Measurements from ENCODE around the gene STAM. TPM values are rescaled to one million over a fixed set of nuclear protein-coding genes. Genes with fewer than 3 reads are reported as not detected.

Gene STAM
- polyA plus RNA-seq, 3 donors, result 28.5 to 30.5 (median 30.1) TPM

DNA sequence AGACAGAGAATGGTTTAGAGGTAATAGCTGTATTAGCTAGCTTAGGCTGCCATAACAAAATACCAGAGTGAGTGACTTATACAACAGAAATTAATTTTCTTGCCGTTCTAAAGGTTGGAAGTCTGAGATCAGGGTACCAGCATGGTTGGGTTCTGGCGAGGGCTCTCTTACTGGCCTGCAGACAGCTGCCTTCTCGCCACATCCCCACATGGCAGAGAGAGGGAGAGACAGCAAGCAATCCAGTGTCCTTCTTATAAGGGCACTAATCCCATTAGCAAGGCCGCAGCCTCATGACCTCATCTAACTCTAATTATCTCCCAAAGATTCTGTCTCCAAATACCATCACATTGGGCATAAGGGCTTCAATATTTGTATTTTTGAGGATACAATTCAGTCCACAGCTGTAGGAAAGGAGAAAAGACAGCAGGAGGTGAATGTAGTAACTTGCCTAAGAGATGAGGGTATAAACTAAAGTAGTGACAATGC is 3.6 kb upstream of the STAM start:
- no peak for DNase-seq (ENCODE audit: extremely low read depth in 1 of 11, low read depth in 9 of 11, low spot score in 4 of 11)

DNA sequence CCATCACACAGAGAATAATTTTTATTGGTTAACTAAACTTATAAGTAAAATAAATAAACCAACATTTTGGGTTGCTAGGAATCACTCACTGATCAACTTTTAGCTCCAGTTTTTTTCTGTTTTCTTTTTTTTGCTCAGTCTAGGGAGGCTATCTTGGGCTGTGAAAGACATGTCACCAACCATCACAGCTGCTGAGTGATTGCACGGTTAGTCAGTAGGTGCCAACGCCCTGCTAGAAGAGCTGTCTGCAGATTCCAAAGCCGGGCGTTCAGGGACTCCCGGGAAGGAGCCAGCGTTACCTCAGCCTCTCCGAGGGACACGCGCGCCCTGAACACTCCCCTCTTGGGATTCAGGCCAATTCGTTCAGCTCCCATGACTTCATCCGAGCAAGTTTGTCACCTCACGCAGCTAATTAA is 604 bp upstream of the STAM start:
- no peak for DNase-seq (ENCODE audit: extremely low read depth in 1 of 11, low read depth in 9 of 11, low spot score in 4 of 11)

DNA sequence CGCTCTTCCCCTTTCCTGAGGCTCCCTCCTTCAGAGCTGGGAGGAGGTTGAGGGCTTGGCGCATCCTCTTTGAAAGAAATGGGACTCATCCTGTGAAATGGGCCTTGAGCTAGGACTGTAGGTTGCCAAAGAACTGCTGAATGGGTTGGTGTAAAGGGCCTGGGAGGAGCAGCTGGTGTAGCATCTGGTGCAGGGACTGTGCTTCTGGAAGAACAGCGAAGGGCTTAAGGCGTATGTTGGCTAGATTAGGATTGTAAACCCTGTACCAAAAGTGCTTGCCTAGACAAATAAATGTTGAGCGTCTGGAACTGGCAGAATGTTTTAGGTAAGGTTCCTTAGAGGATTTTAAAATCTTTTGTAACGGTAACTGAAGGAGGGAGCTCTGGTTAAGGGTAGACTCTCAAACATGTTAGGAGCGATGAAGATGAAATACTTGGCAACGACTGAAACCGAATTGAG is 563 bp downstream of the STAM start:
- peak in 3 of 11 donors; percentile 13 to 26 (median 18) for DNase-seq (ENCODE audit: extremely low read depth in 1 of 11, low read depth in 9 of 11, low spot score in 4 of 11)

DNA sequence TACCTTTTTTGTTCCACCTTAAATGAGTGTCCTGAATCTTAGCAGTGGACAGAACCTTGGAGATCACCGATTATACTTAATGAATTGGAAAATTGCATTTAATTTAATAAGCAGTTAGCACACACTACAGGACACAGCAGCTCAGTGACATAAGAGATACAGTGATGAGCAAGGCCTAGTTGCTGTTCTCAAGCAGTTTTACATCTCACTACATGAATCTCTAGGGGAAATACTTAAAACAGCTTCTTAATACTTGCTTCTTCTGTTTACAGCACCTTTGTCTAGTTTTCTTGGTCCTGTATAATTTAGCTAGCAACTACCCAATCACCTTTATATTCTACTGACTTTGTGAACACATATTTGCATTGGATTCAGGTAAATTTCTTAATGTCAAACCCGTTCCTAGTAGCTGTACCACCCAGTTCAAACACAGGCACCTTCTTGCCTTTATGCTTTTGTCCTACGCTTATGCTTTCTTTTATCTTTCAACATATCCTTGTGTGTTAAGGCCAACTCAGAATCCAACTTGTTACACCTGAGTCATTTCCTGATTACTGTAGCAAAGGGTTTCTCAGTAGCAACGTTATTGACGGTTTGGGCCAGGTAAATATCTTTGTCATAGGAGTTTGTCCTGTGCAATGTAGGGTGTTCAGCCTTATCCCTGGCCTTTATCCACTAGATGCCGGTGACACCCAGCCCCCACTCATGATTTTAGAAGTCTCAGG is 1.8 kb downstream of the STAM start:
- no peak for DNase-seq (ENCODE audit: extremely low read depth in 1 of 11, low read depth in 9 of 11, low spot score in 4 of 11)

DNA sequence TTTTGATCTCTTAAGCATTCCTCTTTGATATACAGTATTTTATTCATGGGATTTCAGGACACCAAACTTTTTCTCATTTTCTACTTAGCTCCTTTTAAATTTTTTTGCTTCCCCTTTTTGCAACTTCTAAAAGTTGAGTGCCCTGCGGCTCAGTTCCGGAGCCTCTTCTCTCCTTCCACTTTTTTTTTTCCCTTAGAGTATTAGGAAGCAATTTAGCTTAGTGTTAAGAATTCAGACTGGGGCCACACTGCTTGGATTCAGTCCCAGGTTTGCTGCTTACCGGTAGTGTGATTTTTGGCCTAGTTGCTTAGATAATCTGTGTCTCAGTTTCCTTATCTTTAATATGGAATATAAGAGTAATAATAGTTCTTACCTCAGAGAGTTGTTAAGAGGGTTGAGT is 3.4 kb downstream of the STAM start:
- DNase-seq (ENCODE audit: extremely low read depth in 1 of 11, low read depth in 9 of 11, low spot score in 4 of 11), result no peak

DNA sequence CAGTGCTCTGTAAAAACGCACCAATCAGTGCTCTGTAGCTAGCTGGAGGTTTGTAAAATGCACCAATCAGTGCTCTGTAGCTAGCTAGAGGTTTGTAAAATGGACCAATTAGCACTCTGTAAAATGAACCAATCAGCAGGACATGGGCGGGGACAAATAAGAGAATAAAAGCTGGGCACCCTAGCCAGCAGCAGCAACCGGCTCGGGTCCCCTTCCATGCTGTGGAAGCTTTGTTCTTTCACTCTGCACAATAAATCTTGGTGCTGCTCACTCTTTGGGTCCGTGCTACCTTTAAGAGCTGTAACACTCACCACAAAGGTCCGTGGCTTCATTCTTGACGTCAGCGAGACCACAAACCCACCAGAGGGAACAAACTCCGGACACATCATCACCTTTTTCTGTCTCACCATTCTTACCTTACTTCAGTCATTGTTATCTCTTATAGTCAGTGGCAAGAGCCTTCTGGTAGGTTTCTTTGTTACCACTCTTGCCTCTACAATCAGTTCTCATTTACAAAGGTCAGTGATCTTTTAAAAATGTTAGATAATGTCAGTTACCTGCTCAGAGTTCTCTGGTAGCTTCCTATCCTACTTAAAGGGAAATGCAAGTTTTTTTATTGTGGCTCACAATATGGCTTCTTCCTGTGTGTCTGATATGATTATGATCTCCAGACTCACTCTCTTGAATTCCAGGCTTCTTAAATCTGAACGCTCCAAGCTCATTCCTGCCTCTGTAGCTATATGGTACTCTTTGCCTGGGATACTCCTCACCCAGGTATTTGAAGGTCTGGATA is 4.5 kb downstream of the STAM start:
- DNase-seq (ENCODE audit: extremely low read depth in 1 of 11, low read depth in 9 of 11, low spot score in 4 of 11), result no peak

DNA sequence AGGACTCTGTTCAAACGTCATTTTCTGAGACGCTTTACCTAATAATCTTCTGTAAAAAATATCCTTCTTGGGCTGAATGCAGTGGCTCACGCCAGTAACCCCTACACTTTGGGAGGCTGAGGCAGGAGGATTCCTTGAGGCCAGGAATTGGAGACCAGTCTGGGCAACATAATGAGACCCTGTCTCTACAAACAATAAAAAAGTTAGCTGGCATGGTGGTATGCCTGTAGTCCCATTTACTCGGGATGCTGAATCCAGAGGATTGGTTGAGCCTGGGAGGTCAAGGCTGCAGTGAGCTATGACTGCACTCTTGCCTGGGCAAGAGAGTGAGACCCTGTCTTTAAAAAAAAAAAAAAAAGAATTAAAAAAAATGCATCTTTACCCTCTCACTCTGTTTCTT is 5.1 kb downstream of the STAM start:
- DNase-seq (ENCODE audit: extremely low read depth in 1 of 11, low read depth in 9 of 11, low spot score in 4 of 11), result no peak

DNA sequence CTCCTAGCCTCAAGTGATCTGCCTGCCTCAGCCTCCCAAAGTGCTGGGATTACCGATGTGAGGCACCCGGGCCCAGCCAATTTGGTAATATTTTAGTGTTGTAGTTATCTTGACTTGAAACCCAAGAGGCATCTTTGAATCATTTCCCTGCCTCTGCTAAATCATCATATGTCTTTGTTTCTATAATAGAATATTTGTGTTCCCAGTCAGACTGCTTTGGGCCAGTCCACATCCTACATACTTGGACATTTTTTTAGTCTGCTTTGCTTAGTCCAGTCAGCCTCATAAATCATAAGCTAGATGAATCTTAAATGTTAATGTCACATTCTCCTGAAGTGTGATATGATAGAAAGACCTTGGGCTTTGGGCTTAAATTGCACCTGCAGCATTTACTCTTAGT is 5.9 kb downstream of the STAM start:
- DNase-seq (ENCODE audit: extremely low read depth in 1 of 11, low read depth in 9 of 11, low spot score in 4 of 11), result no peak

DNA sequence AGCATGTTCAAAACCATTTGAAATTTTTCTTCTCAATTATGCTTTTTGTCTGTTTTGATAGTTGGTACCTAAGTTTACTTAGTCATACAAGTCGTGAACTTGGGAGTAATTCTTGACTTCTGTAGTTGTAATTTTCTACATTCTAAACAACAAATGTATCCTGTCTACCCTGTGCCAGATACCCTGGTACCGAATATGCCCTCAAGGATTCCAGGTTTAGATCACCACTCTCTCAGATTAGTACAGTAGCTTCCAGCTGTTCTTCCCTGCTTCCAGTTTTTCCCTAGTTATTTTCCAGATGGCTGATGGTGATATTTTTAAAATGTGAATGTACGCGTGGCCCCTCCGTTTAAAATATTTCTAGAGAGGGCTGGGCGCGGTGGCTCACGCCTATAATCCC is 6.5 kb downstream of the STAM start:
- no peak for DNase-seq (ENCODE audit: extremely low read depth in 1 of 11, low read depth in 9 of 11, low spot score in 4 of 11)

DNA sequence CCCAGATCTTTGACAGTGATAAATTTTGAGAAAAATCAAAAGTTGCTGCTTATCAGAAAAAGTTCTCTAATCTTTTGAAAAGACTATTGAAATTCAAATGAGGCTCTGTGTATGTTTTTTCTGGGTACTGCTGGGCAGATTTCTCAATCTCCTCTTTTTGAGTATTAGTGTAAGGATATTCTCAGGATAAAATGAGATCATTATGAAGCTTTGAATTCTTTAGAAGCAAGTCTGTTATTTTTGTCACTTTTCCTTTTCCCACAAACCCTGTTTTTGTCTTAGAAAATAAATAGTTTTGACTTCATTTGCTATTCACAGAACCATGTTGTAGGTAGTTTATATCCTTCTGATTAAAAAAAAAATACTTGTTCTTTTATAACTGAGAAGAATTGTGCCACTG is 7.9 kb downstream of the STAM start:
- DNase-seq (ENCODE audit: extremely low read depth in 1 of 11, low read depth in 9 of 11, low spot score in 4 of 11), result no peak

DNA sequence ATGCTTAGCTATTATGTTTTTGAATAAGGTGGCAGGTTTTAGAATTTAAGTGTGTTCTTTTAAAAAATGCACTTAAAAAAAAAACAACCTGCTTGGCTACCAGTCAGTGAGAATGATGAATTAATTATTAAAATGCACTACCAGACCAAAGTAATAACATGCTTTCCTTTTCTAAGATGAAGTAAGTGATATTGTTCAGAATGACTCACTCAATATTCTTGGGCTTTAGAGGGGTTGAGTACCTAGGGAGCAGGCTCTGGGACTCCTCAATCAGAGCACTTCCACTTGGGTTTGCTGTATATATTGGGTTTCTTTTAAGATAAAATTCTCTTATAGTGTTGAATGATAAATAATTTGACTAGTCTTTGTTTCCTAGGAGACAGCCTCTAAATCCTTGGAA is 8.6 kb downstream of the STAM start:
- DNase-seq (ENCODE audit: extremely low read depth in 1 of 11, low read depth in 9 of 11, low spot score in 4 of 11), result no peak

DNA sequence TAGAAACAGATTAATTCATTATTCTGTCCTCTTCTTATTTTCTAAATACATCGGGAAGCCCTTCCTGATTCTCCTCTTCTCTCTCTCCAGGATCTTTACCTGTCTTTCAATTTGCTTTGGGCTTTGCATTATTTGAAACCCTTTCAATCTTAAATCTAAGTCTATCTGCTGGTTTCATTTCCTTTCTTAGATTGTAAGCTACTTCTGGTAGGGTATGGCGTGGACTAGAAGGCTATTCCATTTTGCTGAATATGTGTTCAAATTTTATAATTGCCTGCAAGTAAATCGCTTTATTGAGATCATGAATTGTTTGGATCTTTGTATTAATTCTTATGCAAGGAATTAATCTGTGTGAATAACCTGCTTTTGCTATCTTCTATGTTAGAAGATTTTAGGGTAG is 11.1 kb downstream of the STAM start:
- DNase-seq (ENCODE audit: extremely low read depth in 1 of 11, low read depth in 9 of 11, low spot score in 4 of 11), result no peak

DNA sequence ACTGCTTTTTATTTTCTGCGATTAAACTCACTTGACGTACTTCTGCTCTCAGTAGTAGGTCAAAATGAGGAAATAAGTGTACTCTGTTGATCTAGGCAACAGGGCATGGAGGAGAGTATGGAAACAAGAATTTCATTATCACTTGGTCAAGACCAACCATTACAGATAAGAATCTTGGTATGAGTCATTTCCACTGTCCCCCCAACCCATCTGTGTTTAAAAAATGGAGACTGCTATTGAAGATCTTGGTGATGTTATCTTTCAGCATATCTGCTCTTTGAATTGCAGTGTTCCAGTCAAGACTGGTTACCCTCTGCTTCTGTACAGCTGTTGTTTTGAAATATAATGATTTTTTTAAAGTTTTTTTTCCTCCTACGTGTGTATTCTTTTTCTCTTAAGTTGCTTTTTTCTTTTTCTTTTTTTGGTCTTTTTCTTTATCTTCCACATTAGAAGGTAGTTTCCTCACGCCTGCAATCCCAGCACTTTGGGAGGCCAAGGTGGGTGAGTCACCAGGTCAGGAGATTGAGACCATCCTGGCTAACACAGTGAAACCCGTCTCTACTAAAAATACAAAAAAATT is 11.7 kb downstream of the STAM start:
- DNase-seq (ENCODE audit: extremely low read depth in 1 of 11, low read depth in 9 of 11, low spot score in 4 of 11), result no peak

DNA sequence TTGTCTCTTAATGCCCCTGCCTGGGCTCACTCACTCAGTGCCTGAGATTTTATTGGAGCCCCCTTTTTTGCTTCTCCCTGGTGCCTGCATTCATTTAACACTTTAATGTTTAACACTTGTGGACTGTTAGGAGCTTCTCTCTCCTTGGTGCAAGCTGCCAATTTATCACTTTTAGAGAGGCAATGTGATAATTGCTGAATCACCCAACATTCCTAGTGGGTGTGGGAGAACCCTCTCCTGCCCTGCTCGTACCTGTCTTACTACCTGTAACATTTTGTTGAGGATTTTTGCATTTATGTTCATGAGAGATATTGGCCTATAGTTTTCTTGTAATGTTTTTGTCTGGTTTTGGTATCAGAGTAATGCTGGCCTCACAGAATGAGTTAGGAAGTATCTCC is 13.2 kb downstream of the STAM start:
- no peak for DNase-seq (ENCODE audit: extremely low read depth in 1 of 11, low read depth in 9 of 11, low spot score in 4 of 11)

DNA sequence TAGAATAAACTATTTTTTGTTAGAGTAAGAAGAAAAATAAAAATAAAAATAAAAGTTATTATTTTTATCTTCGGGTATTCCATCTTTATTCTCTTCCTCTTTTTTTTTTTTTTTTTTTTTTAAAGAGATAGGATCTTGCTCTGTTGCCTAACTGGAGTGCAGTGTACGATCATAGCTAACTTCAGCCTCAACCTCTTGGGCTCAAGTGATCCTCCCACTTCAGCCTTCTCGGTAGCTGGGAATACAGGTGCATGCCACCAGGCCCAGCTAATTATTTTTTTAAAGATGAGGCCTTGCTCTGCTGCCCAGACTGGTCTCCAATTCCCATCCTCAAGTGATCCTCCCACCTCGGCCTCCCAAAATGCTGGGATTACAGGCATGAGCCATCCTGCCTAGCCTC is 15.4 kb downstream of the STAM start:
- DNase-seq (ENCODE audit: extremely low read depth in 1 of 11, low read depth in 9 of 11, low spot score in 4 of 11), result no peak

DNA sequence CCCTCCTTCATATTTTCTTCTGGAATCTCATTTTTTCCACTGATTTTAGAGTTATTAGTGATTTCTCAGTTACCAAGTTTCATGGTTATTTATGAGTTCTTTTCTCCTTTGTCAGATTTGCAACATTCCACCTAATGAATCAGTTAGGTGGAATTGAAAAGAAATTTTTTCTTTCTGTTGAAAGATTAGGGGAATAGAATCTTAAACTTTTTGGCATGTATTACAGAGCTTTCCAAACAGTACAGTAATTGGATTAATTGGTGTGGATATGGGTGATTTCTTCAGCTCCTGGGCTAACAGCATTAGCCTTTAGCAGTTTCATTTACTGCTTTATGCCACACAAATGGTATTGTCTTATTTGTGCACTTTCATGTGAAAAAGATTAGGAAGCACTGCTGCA is 17.0 kb downstream of the STAM start:
- no peak for DNase-seq (ENCODE audit: extremely low read depth in 1 of 11, low read depth in 9 of 11, low spot score in 4 of 11)

DNA sequence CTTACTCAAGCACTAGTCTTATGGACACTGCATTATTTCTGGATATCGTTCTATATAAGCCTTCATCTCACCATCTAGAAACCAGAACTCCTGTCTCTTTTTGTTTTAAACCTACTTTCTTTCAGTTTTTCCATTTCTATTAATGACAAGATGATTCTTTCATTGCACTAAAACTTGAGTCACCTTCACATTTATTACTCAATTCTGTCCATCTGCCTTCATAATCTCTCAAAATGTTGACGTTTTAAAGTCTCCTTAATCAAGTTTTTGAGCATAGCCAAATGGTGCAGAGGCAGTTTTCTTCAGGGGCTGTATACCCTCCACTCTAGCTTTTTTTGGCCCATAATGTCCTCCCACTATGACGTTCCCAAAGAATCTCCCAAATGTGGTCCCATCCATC is 17.6 kb downstream of the STAM start:
- no peak for DNase-seq (ENCODE audit: extremely low read depth in 1 of 11, low read depth in 9 of 11, low spot score in 4 of 11)

DNA sequence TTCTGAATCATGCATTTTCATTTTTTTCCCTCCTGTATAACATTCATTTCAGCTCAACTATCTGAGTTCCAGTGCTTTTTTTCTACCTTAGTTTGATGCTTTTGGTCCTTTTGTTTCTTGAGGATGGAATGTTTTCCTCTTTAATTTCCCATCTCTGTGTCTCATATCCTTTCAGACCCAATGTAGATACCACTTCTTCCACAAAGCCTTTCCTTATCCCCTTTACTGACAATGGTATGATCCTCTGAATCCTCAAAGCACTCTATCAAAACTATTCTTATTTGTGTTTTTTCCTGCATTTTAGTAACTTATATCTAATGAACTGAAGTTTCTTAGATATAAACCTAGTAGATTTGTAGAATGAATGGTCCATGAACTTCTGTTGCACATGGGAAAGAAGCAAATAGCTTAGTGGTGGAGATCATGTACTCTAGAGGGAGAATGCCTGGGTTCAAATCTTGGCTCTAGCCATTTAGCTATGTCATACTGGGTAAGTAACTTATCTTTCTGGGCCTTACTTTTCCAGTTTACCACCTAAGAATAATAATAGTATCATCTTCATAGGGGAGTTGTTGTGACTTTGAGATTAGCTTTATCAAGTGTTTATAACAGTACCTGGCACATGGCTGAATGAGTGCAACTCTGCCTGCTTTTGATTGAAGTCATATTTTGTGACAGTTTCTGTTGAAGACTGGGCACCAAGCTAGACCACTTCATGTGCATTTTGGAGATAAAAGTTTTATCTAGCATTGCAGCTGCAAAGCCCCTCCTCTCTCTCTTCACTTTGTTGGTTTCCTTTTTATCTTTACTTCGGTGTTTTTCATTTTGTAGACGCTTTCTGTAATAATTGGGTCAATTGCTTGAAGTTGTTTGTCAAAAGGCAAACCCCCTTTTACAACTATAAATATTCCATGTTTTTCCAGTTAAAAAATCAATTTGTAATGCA is 18.5 kb downstream of the STAM start:
- DNase-seq (ENCODE audit: extremely low read depth in 1 of 11, low read depth in 9 of 11, low spot score in 4 of 11), result no peak

DNA sequence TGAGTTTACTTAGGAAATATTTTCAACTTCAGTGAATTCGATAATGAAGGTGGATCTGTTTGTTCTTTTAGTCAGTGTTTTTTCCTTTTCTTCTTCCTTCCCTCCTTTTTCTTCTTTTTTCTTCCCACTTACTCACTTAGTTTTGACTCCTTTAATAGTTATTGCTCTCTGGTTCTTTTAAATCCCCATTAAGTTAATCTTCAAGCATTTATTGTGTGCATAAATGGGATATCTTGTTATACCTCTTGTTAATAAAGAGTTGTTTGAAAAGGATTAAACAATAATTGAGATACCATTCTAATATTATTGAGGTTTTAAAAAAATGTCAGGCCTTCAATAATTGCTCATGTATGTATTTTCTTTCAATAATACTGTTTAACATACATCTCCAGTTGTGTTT is 19.5 kb downstream of the STAM start:
- DNase-seq (ENCODE audit: extremely low read depth in 1 of 11, low read depth in 9 of 11, low spot score in 4 of 11), result no peak

All from renal cortex interstitium (tissue), 11 donors.